ENCODE data around the gene CPEB4. TPM values are rescaled to one million over a fixed set of nuclear protein-coding genes. Genes with fewer than 3 reads are reported as not detected.

CPEB4 gene
- total and polyA plus RNA-seq, 2 of the 8 experiments (the other 6 are each of a cell fraction or from before 2014, with no cell fraction given), result 8.4 to 13.4 TPM

DNA sequence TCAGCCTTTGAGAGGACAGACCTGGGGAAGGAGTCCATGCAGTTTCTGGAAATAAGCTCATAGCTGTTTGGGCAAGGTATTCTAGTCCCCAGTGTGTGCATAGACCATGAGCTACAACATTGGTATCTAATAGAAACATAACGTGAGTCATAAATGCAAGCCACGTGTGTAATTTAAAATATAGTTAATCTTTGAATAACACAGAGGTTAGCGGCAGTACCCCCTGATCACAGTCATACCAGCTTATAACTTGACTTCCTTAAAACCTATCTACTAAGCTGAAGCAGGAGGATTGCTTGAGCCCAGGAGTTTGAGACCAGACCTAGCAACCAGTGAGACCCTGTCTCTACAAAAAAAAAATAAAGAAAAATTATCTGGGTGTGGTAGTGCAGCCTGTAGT, 46.4 kb upstream of the CPEB4 start:
- WGBS, 2 experiments (ENCODE audit: extremely low coverage in 1 of 2, insufficient coverage in 1 of 2, insufficient read length in 1 of 2, insufficient replicate concordance in 2 of 2, low coverage in 1 of 2, low lambda C conversion rate in 2 of 2, missing lambda C conversion rate in 1 of 2), result 90% methylated on average over 3 of the region's 3 CpGs; no CpG with 5 or more reads in 1 of the 2 experiments

More for the DNA sequence above, 46.4 kb upstream of the CPEB4 start:
- no peak overlapping the region for H3K27ac ChIP-seq (ENCODE audit: low read depth, low read length)
- no peak overlapping the region for H3K23ac ChIP-seq (ENCODE audit: insufficient read length)
- H3K4me3 ChIP-seq (ENCODE audit: extremely low read depth in 1 of 4, insufficient read depth in 2 of 4, low read depth in 3 of 4, low read length in 4 of 4), result no peak overlapping the region
- H2BK20ac ChIP-seq (ENCODE audit: low read length), result no peak overlapping the region
- TF ChIP-seq YY1 (IDR thresholded peaks at IDR 0.05; ENCODE audit: low read depth, low read length), result no peak
- TF ChIP-seq, protein P1, sequence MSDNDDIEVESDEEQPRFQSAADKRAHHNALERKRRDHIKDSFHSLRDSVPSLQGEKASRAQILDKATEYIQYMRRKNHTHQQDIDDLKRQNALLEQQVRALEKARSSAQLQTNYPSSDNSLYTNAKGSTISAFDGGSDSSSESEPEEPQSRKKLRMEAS (IDR thresholded peaks at IDR 0.05), result no peak
- no peak for TF ChIP-seq JUN (IDR thresholded peaks at IDR 0.05; ENCODE audit: low read depth, low read length)
- TF ChIP-seq TBP (IDR thresholded peaks at IDR 0.05; ENCODE audit: low read depth, low read length), result no peak
- TF ChIP-seq BACH1 (IDR thresholded peaks at IDR 0.05; ENCODE audit: low read length), result no peak
- TF ChIP-seq SRF (IDR thresholded peaks at IDR 0.05; ENCODE audit: low read depth, low read length), result no peak
- no peak for TF ChIP-seq SP1 (IDR thresholded peaks at IDR 0.05; ENCODE audit: low read depth, low read length)
- TF ChIP-seq ZNF274 (IDR thresholded peaks at IDR 0.05; ENCODE audit: borderline replicate concordance, extremely low read depth, low read length), result no peak
- no peak for TF ChIP-seq SIRT6 (IDR thresholded peaks at IDR 0.05; ENCODE audit: low read length)
- no peak for TF ChIP-seq SUZ12 (IDR thresholded peaks at IDR 0.05; ENCODE audit: low read length)
- TF ChIP-seq TAF7 (optimal IDR thresholded peaks at IDR 0.05; ENCODE audit: borderline replicate concordance, low read depth, low read length), result no peak
- no peak for TF ChIP-seq BRCA1 (IDR thresholded peaks at IDR 0.05; ENCODE audit: low read depth, low read length)
- FAIRE-seq (no peak), DNase-seq (ENCODE audit: low read depth in 1 of 2, low spot score in 2 of 2) (no peak)
- no peaks in the 10 kb centered on the region for H3K79me2 ChIP-seq (ENCODE audit: control insufficient read depth in 1 of 2, insufficient read depth in 2 of 2, low read length in 2 of 2)
- no peak overlapping the region for H3K14ac ChIP-seq (ENCODE audit: insufficient read length)
- H3K4me1 ChIP-seq (replicated peaks in 1 of 4; ENCODE audit: control insufficient read depth in 3 of 4, insufficient read depth in 4 of 4, low read length in 3 of 4), result peaks cover 0 to 6% (median 0%) of the 10 kb centered on the region in 4 experiments; a peak in 1 of 7 replicates
- H3K9ac ChIP-seq (replicated peaks in 1 of 4; ENCODE audit: extremely low read depth in 1 of 4, low read depth in 3 of 4, low read length in 3 of 4), result no peak overlapping the region
- H4K5ac ChIP-seq (ENCODE audit: insufficient read length, low read depth, low read length), result no peak overlapping the region
- H3K4me2 ChIP-seq (ENCODE audit: insufficient read depth in 1 of 2, low read depth in 2 of 2, low read length in 2 of 2), result no peak overlapping the region
- H3K4ac ChIP-seq (replicated peaks; ENCODE audit: insufficient read length, low read depth, low read length), result no peak overlapping the region
- H3K27me3 ChIP-seq (replicated peaks in 1 of 4; ENCODE audit: control insufficient read depth in 3 of 4, extremely low read depth in 1 of 4, insufficient read depth in 3 of 4, low read length in 3 of 4), result no peaks in the 10 kb centered on the region
- H3K79me1 ChIP-seq (ENCODE audit: low read depth, low read length), result no peaks in the 10 kb centered on the region
- H2BK15ac ChIP-seq (ENCODE audit: low read length), result no peak overlapping the region
- POLR2A ChIA-PET (ENCODE audit: partially characterized antibody), result no interaction called here
- H4K8ac ChIP-seq (ENCODE audit: extremely low read depth, insufficient read depth, low read length), result no peak overlapping the region
- no peak overlapping the region for H2BK120ac ChIP-seq (replicated peaks; ENCODE audit: low read depth, low read length)
- H3K36me3 ChIP-seq (ENCODE audit: control insufficient read depth in 2 of 4, insufficient read depth in 4 of 4, low read length in 3 of 4), result no peaks in the 10 kb centered on the region
- H3K18ac ChIP-seq (ENCODE audit: extremely low read depth, low read length), result no peak overlapping the region
- H3K9me3 ChIP-seq (ENCODE audit: insufficient read depth in 2 of 2, low read depth in 1 of 2, low read length in 1 of 2), result 0 out of 4 replicates have a peak, but pooled peaks cover 1 to 2% of the 10 kb centered on the region in 2 experiments
- no peak overlapping the region for H2BK12ac ChIP-seq (ENCODE audit: low read depth, low read length)
- no peaks in the 10 kb centered on the region for H4K20me1 ChIP-seq (replicated peaks in 1 of 2; ENCODE audit: control insufficient read depth in 1 of 2, insufficient read depth in 2 of 2, low read length in 2 of 2)
- no peak overlapping the region for H2AK5ac ChIP-seq (ENCODE audit: low read depth, low read length)
- CTCF ChIA-PET (ENCODE audit: partially characterized antibody), result interaction anchor here (0.6 to 2.2 kb wide), 11 partner anchors 10 to 476 kb away, joined by 3 to 6 read pairs (median 3); no protein-coding TSS in a partner anchor
- H2BK5ac ChIP-seq (ENCODE audit: low read depth, low read length), result no peak overlapping the region
- H3K23me2 ChIP-seq (ENCODE audit: low read depth, low read length), result no peaks in the 10 kb centered on the region
- no peak overlapping the region for H2AFZ ChIP-seq (ENCODE audit: low read length)
- H4K91ac ChIP-seq (replicated peaks; ENCODE audit: insufficient read length, low read length), result no peak overlapping the region
- no peak overlapping the region for H3K56ac ChIP-seq (replicated peaks; ENCODE audit: insufficient read length, low read depth, low read length)

Measured in H1 (cell line).